ENCODE results near the gene DUSP1.

DNA sequence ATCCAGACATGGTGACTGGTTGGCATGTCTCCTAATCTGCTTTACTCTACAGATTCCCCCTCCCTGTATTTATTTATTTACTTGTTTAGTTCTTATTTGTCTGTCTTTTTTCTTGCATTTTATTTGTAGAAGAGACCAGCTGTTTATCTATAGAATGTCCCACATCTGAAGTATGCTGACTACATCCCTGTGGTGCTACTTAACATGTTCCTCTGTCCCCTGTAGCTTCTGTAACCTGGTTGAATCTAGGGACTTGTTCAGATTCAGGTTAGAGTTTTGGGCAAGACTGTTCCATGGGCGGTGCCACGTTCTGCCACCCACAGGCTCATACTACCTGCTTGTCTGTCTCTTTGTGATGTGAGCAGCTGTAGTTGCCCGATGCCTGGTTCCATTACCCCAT, 23.5 kb downstream of the DUSP1 start:
- TF ChIP-seq EZH2 (IDR thresholded peaks at IDR 0.05; ENCODE audit: borderline replicate concordance, low read length) = no peak
- TF ChIP-seq, protein P1, sequence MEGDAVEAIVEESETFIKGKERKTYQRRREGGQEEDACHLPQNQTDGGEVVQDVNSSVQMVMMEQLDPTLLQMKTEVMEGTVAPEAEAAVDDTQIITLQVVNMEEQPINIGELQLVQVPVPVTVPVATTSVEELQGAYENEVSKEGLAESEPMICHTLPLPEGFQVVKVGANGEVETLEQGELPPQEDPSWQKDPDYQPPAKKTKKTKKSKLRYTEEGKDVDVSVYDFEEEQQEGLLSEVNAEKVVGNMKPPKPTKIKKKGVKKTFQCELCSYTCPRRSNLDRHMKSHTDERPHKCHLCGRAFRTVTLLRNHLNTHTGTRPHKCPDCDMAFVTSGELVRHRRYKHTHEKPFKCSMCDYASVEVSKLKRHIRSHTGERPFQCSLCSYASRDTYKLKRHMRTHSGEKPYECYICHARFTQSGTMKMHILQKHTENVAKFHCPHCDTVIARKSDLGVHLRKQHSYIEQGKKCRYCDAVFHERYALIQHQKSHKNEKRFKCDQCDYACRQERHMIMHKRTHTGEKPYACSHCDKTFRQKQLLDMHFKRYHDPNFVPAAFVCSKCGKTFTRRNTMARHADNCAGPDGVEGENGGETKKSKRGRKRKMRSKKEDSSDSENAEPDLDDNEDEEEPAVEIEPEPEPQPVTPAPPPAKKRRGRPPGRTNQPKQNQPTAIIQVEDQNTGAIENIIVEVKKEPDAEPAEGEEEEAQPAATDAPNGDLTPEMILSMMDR (conservative IDR thresholded peaks at IDR 0.05 in 1 of 2, IDR thresholded peaks at IDR 0.05 in 1 of 2; ENCODE audit: extremely low read depth in 1 of 2, insufficient read depth in 1 of 2, low read depth in 1 of 2, low read length in 2 of 2) = no peak

Measured in mammary epithelial cell (primary cell).